Thoracic aorta (tissue), 2 donors: Measurements from ENCODE around the gene NPC1. TPM values are rescaled to one million over a fixed set of nuclear protein-coding genes. Genes with fewer than 3 reads are reported as not detected.
"Not testable (repeated sequence)": the region's sequence is repeated elsewhere in the genome, so short reads cannot be mapped to it uniquely, and the experiment has no call there.

ENCODE experiments used
- ATAC-seq: fragments of 150-250 bp; one replicate; pipeline ENCODE4 v1.8.0; 2017; ENCODE audit warnings: low read depth; ENCODE audit not compliant: insufficient number of reproducible peaks, low FRiP score
- DNase-seq: peaks from one replicate; pipeline ENCODE4 v3.0.0-alpha.2; 2020; ENCODE audit warnings: low spot score
- H3K27ac ChIP-seq, 2 donors: fragments of 200-600 bp; sonication (generic); 1 replicate in 1 of 2; 2 replicates in 1 of 2; pipeline ENCODE4 v1.5.1; 2016; ENCODE audit warnings: mild to moderate bottlenecking in 2 of 2, moderate library complexity in 2 of 2
- H3K27me3 ChIP-seq: fragments of 200-600 bp; sonication (generic); replicated peaks from 2 replicates; pipeline ENCODE4 v1.6.0; 2016; ENCODE audit warnings: mild to moderate bottlenecking; ENCODE audit not compliant: insufficient read depth
- H3K36me3 ChIP-seq: fragments of 200-600 bp; sonication (generic); one replicate; pipeline ENCODE4 v1.5.1; 2016
- H3K4me1 ChIP-seq, 2 donors: fragments of 200-600 bp; sonication (generic); 1 replicate in 1 of 2; 2 replicates in 1 of 2; pipeline versions ENCODE4 v1.5.1 to v1.6.0; 2016; ENCODE audit warnings: low read depth in 2 of 2, mild to moderate bottlenecking in 1 of 2; ENCODE audit not compliant: control insufficient read depth in 1 of 2
- H3K4me3 ChIP-seq: fragments of 200-600 bp; sonication (generic); 2 replicates; pipeline ENCODE4 v1.5.1; 2016; ENCODE audit warnings: mild to moderate bottlenecking
- H3K9me3 ChIP-seq: fragments of 200-600 bp; sonication (generic); 2 replicates; pipeline ENCODE4 v1.5.1; 2016
- total RNA-seq, 2 donors: library from RNA; depleted of rRNA; stranded (reverse); fragments of >200 nt; gene quantifications; one replicate each; pipeline versions ENCODE4 v1.1.0 to v1.2.3, GENCODE V29; 2016
- TF ChIP-seq, protein P1 (sequence below): fragments of 200-600 bp; sonication (generic); IDR thresholded peaks from one replicate; pipeline ENCODE4 v1.5.1; 2019; ENCODE audit warnings: antibody characterized with exemption

Gene NPC1
- total RNA-seq, 2 donors from 2014 or later = 85.6 to 96.7 TPM

DNA sequence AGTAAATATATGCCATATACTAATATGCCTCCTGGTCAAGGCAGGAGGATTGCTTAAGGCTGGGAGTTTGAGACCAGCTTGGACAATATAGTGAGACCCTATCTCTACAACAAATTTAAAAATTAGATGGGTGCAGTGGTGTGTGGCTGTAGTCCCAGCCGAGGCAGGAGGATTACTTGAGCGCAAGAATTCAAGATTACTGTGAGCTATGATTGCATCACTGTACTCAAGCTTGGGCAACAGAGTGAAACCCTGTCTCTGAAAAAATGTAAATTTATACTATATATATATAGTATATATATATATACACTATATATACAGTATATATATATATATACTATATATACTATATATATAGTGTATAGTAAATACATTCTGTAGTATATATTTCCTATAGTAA, 30.0 kb upstream of the NPC1 start:
- ATAC-seq = no peak
- H3K4me1 ChIP-seq = peaks cover 4% of the 10 kb centered on the region in 2 donors
- TF ChIP-seq, protein P1, sequence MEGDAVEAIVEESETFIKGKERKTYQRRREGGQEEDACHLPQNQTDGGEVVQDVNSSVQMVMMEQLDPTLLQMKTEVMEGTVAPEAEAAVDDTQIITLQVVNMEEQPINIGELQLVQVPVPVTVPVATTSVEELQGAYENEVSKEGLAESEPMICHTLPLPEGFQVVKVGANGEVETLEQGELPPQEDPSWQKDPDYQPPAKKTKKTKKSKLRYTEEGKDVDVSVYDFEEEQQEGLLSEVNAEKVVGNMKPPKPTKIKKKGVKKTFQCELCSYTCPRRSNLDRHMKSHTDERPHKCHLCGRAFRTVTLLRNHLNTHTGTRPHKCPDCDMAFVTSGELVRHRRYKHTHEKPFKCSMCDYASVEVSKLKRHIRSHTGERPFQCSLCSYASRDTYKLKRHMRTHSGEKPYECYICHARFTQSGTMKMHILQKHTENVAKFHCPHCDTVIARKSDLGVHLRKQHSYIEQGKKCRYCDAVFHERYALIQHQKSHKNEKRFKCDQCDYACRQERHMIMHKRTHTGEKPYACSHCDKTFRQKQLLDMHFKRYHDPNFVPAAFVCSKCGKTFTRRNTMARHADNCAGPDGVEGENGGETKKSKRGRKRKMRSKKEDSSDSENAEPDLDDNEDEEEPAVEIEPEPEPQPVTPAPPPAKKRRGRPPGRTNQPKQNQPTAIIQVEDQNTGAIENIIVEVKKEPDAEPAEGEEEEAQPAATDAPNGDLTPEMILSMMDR = no peak
- H3K36me3 ChIP-seq = no peaks in the 10 kb centered on the region
- H3K4me3 ChIP-seq = no peak overlapping the region
- H3K27me3 ChIP-seq = no peaks in the 10 kb centered on the region
- H3K27ac ChIP-seq = no peak overlapping the region
- DNase-seq = no peak
- no peaks in the 10 kb centered on the region for H3K9me3 ChIP-seq

DNA sequence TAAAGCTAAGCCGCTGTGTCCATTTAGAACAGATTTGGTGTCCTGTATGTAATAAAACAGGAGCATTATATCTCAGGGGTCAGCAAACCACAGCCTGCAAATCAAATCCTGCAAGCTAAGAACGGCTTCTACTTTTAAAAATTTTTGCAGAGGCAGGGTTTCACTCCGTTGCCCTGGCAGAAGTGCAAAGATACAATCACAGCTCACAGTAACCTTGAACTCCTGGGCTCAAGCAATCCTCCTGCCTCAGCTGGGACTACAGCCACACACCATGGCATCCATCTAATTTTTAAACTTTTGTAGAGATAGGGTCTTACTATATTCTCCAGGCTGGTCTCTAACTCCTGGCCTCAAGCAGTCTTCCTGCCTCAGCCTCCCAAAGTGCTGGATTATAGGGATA, 28.6 kb upstream of the NPC1 start:
- H3K4me3 ChIP-seq = no peak overlapping the region
- no peak overlapping the region for H3K27ac ChIP-seq
- no peaks in the 10 kb centered on the region for H3K27me3 ChIP-seq
- H3K36me3 ChIP-seq = no peaks in the 10 kb centered on the region
- ATAC-seq (no peak), DNase-seq (no peak)
- peaks cover 4% of the 10 kb centered on the region in 2 donors for H3K4me1 ChIP-seq
- no peaks in the 10 kb centered on the region for H3K9me3 ChIP-seq
- TF ChIP-seq, protein P1 = no peak

DNA sequence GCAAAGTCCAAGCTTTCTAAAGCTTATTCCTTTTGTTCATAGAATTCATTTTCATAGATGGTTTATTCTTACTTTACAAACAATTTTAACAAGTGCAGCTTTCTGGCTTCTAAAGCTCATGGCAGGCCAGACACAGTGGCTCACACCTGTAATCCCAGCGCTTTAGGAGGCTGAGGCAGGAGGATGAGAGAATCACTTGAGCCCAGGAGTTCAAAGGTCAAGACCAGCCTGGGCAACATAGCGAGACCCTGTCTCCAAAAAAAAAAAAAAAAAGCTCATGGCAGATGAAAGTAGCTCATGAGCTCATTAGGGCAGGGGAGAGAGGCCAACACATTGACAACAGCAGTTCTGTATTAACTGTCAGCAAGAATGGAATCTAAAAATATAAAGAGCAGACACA, 28.1 kb upstream of the NPC1 start:
- Histone ChIP-seq H3K9me3 (no peaks in the 10 kb centered on the region), H3K36me3 (no peaks in the 10 kb centered on the region), H3K4me1 (peaks cover 1 to 4% of the 10 kb centered on the region in 2 donors), H3K27me3 (no peaks in the 10 kb centered on the region), H3K4me3 (no peak overlapping the region), H3K27ac (no peak overlapping the region)
- TF ChIP-seq, protein P1 = no peak
- no peak for ATAC-seq
- DNase-seq = no peak

DNA sequence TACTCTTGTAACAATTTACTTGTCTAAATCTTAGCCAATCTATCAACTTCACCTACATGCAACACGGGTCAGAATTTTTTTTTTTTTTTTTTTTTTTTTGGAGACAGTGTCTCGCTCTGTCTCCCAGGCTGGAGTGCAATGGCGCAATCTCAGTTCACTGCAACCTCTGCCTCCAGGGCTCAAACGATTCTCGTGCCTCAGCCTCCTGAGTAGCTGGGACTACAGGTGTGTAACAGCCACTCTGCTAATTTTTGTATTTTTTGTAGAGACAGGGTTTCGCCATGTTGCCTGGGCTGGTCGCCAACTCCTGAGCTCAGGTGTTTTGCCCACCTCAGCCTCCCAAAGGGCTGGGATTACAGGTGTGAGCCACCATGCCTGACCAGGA, 26.8 kb upstream of the NPC1 start:
- not testable (repeated sequence) for ATAC-seq, H3K4me3 ChIP-seq, DNase-seq, H3K27ac ChIP-seq, H3K9me3 ChIP-seq, H3K4me1 ChIP-seq, H3K27me3 ChIP-seq, H3K36me3 ChIP-seq

DNA sequence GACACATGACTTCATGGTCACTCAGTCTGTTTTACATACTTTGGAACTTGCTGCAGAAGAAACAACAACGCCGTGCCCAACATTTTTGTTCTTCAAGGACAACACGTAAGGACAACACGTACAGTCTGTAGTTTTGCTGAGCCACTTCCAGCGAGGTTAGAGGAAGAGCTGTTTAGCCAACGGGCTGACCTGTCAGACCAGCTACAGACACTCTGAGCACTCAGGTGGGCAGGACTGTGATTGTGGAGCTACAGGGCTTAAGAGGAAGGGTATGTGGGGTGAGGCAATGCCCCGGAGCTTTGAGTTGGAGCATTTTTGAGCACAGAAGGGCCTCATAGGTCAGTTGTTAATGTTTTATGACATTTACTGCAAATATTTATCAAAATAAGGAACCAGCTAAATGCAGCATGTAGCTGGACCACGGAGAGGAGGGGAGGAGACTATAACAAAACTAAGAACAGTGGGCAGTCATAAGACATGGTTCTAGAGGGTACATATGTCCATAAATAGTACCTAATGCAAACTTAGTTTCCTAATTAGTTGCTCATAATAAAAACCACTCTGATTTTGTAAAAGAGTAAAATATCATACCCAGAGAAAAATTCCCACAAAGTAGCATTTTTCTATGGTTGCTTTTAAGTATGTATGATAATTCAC, 26.3 kb upstream of the NPC1 start:
- no peak overlapping the region for H3K4me3 ChIP-seq
- H3K27me3 ChIP-seq = no peaks in the 10 kb centered on the region
- TF ChIP-seq, protein P1 = no peak
- no peaks in the 10 kb centered on the region for H3K9me3 ChIP-seq
- DNase-seq (no peak), ATAC-seq (no peak)
- H3K4me1 ChIP-seq = no peaks in the 10 kb centered on the region
- no peak overlapping the region for H3K27ac ChIP-seq
- H3K36me3 ChIP-seq = no peaks in the 10 kb centered on the region
